ENCODE data around the gene DNAJB6. TPM values are rescaled to one million over a fixed set of nuclear protein-coding genes. Genes with fewer than 3 reads are reported as not detected.

Gene DNAJB6
- total RNA-seq, 4 donors from 2014 or later: 103 to 151 (median 139) TPM

GRCh38 chr7:157437519-157438061 is 100.8 kb downstream of the DNAJB6 start:
- intact Hi-C loops (cut with DNase I): loop anchor here (10.0 kb wide), 1 partner anchor 447 kb away; no protein-coding TSS in a partner anchor
- no peaks in the 10 kb centered on the region for H3K9me3 ChIP-seq
- 70% methylated on average over 9 of the region's 9 CpGs for WGBS
- DNase-seq (ENCODE audit: extremely low spot score): no peak
- peaks cover 0 to 23% (median 0%) of the 10 kb centered on the region in 4 donors for H3K27me3 ChIP-seq
- no peak for TF ChIP-seq CTCF (IDR thresholded peaks at IDR 0.05)
- TF ChIP-seq POLR2A (IDR thresholded peaks at IDR 0.05; ENCODE audit: low read depth): no peak
- no peak for TF ChIP-seq POLR2AphosphoS5 (IDR thresholded peaks at IDR 0.05)
- TF ChIP-seq EP300 (IDR thresholded peaks at IDR 0.05): no peak
- no peak overlapping the region for H3K4me3 ChIP-seq
- peaks cover 3 to 5% (median 4%) of the 10 kb centered on the region in 4 donors for H3K4me1 ChIP-seq
- H3K36me3 ChIP-seq: no peaks in the 10 kb centered on the region
- no peak overlapping the region for H3K27ac ChIP-seq (replicated peaks in 1 of 4)

GRCh38 chr7:157438121-157439025 is 101.6 kb downstream of the DNAJB6 start:
- DNase-seq (ENCODE audit: extremely low spot score): no peak
- WGBS: 84% methylated on average over 16 of the region's 18 CpGs
- H3K4me3 ChIP-seq: no peak overlapping the region
- intact Hi-C loops (cut with DNase I): loop anchor here (10.0 kb wide), 1 partner anchor 446 kb away; no protein-coding TSS in a partner anchor
- H3K27ac ChIP-seq (replicated peaks in 1 of 4): no peak overlapping the region
- no peaks in the 10 kb centered on the region for H3K9me3 ChIP-seq
- peaks cover 0 to 31% (median 0%) of the 10 kb centered on the region in 4 donors for H3K27me3 ChIP-seq
- TF ChIP-seq POLR2AphosphoS5 (IDR thresholded peaks at IDR 0.05) (no peak), CTCF (IDR thresholded peaks at IDR 0.05) (no peak), EP300 (IDR thresholded peaks at IDR 0.05) (no peak), POLR2A (IDR thresholded peaks at IDR 0.05; ENCODE audit: low read depth) (no peak)
- no peaks in the 10 kb centered on the region for H3K36me3 ChIP-seq
- no peaks in the 10 kb centered on the region for H3K4me1 ChIP-seq

- H3K9me3 ChIP-seq: no peaks in the 10 kb centered on the region
- intact Hi-C loops (cut with DNase I): loop anchor here (10.0 kb wide), 1 partner anchor 446 kb away; no protein-coding TSS in a partner anchor
Measured at GRCh38 chr7:157439149-157439548, 102.3 kb downstream of the DNAJB6 start.

GRCh38 chr7:157439761-157440160 is 103.0 kb downstream of the DNAJB6 start:
- 77% methylated on average over 3 of the region's 3 CpGs for WGBS
- intact Hi-C loops (cut with DNase I): loop anchor here (10.0 kb wide), 1 partner anchor 445 kb away; no protein-coding TSS in a partner anchor

More at GRCh38 chr7:157439149-157439548, 102.3 kb downstream of the DNAJB6 start:
- Histone ChIP-seq H3K36me3 (no peaks in the 10 kb centered on the region), H3K4me1 (no peaks in the 10 kb centered on the region), H3K27me3 (peaks cover 0 to 38% (median 0%) of the 10 kb centered on the region in 4 donors), H3K27ac (replicated peaks in 1 of 4) (no peak overlapping the region), H3K4me3 (no peak overlapping the region)
- no peak for DNase-seq (ENCODE audit: extremely low spot score)
- 99% methylated on average over 5 of the region's 6 CpGs for WGBS
- TF ChIP-seq POLR2AphosphoS5 (IDR thresholded peaks at IDR 0.05) (no peak), EP300 (IDR thresholded peaks at IDR 0.05) (no peak), POLR2A (IDR thresholded peaks at IDR 0.05; ENCODE audit: low read depth) (no peak), CTCF (IDR thresholded peaks at IDR 0.05) (no peak)

More at GRCh38 chr7:157439761-157440160, 103.0 kb downstream of the DNAJB6 start:
- no peak for DNase-seq (ENCODE audit: extremely low spot score)
- Histone ChIP-seq H3K27ac (replicated peaks in 1 of 4) (no peak overlapping the region), H3K9me3 (no peaks in the 10 kb centered on the region), H3K4me1 (no peaks in the 10 kb centered on the region), H3K36me3 (no peaks in the 10 kb centered on the region), H3K27me3 (peaks cover 0 to 44% (median 0%) of the 10 kb centered on the region in 4 donors), H3K4me3 (no peak overlapping the region)
- TF ChIP-seq CTCF (IDR thresholded peaks at IDR 0.05): no peak
- TF ChIP-seq POLR2AphosphoS5 (IDR thresholded peaks at IDR 0.05): no peak
- no peak for TF ChIP-seq EP300 (IDR thresholded peaks at IDR 0.05)
- no peak for TF ChIP-seq POLR2A (IDR thresholded peaks at IDR 0.05; ENCODE audit: low read depth)

All from esophagus muscularis mucosa (tissue), 4 donors.